Liver (tissue), 3 donors: ENCODE data around the gene MYO3B.

Experiments
- ATF3 ChIP-seq: IDR thresholded peaks from 2 replicates; pipeline ENCODE4 v1.6.1; 2016; ENCODE audit warnings: antibody characterized with exemption
- CTCF ChIP-seq: fragments of 150-350 bp; IDR thresholded peaks from 2 replicates; pipeline ENCODE4 v1.5.1; 2017; ENCODE audit warnings: improper control_type of control experiment, low read depth, low read length; ENCODE audit not compliant: missing input control
- EGR1 ChIP-seq, 2 donors: IDR thresholded peaks; 2 replicates each; pipeline ENCODE4 v1.6.1; 2016 to 2018; ENCODE audit warnings: antibody characterized with exemption in 2 of 2, low read depth in 2 of 2
- GABPA ChIP-seq, 2 donors: IDR thresholded peaks in 1 of 2; conservative IDR thresholded peaks in 1 of 2; 2 replicates each; pipeline ENCODE4 v1.6.1; 2016; ENCODE audit warnings: antibody characterized with exemption in 2 of 2, mild to moderate bottlenecking in 1 of 2, moderate library complexity in 1 of 2
- MAX ChIP-seq: IDR thresholded peaks from 2 replicates; pipeline ENCODE4 v1.6.1; 2016; ENCODE audit warnings: antibody characterized with exemption
- NR2F2 ChIP-seq: IDR thresholded peaks from 2 replicates; pipeline ENCODE4 v1.6.1; 2016; ENCODE audit warnings: antibody characterized with exemption
- SP1 ChIP-seq: IDR thresholded peaks from 2 replicates; pipeline ENCODE4 v1.6.1; 2018; ENCODE audit warnings: antibody characterized with exemption, mild to moderate bottlenecking
- TAF1 ChIP-seq: conservative IDR thresholded peaks from 2 replicates; pipeline ENCODE4 v1.6.1; 2016; ENCODE audit warnings: antibody characterized with exemption, mild to moderate bottlenecking
- donor health status: healthy.
- donor health status: healthy.

- TF ChIP-seq CTCF (no peak), NR2F2 (no peak), GABPA (IDR thresholded peaks at IDR 0.05 in 1 of 2, conservative IDR thresholded peaks at IDR 0.05 in 1 of 2) (no peak), SP1 (no peak), MAX (no peak), ATF3 (no peak), TAF1 (no peak), EGR1 (IDR thresholded peaks at IDR 0.05; ENCODE audit: low read depth in 2 of 2) (no peak)
Observed at GRCh38 chr2:170420961-170421687, 243.2 kb downstream of the MYO3B start.
